Activated CD8-positive, alpha-beta memory T cell treated with anti-CD3 and anti-CD28 coated beads for 1 hour (primary cell): Measurements from ENCODE around the gene ZNF335.
"Not testable (repeated sequence)": the region's sequence is repeated elsewhere in the genome, so short reads cannot be mapped to it uniquely, and the experiment has no call there.

Source experiments
- DNase-seq, 2 donors: peaks; one replicate each; pipeline ENCODE4 v3.0.0-alpha.2; 2020; ENCODE audit warnings: low read depth in 1 of 2; ENCODE audit errors: extremely low read depth in 1 of 2

ZNF335 gene

GRCh38 chr20:46004187-46004586 is 32.2 kb upstream of the ZNF335 start:
- DNase-seq: no peak

GRCh38 chr20:46002008-46002407 is 30.0 kb upstream of the ZNF335 start:
- DNase-seq: no peak

- DNase-seq: no peak
Observed at GRCh38 chr20:46001498-46001897, 29.5 kb upstream of the ZNF335 start.

- DNase-seq: no peak
Observed at GRCh38 chr20:46000262-46000996, 28.4 kb upstream of the ZNF335 start.

GRCh38 chr20:45999557-46000261 is 27.7 kb upstream of the ZNF335 start:
- no peak for DNase-seq

GRCh38 chr20:45998761-45999160 is 26.8 kb upstream of the ZNF335 start:
- DNase-seq: no peak

GRCh38 chr20:45998337-45998736 is 26.3 kb upstream of the ZNF335 start:
- DNase-seq: no peak

GRCh38 chr20:45997187-45997586 is 25.2 kb upstream of the ZNF335 start:
- no peak for DNase-seq

- DNase-seq: not testable (repeated sequence)
Observed at GRCh38 chr20:45995495-45996097, 23.6 kb upstream of the ZNF335 start.

- no peak for DNase-seq
Observed at GRCh38 chr20:45994761-45995493, 22.9 kb upstream of the ZNF335 start.

GRCh38 chr20:45993197-45993951 is 21.4 kb upstream of the ZNF335 start:
- no peak for DNase-seq

- no peak for DNase-seq
Observed at GRCh38 chr20:45991616-45992015, 19.6 kb upstream of the ZNF335 start.

- not testable (repeated sequence) for DNase-seq
Observed at GRCh38 chr20:45988830-45989229, 16.8 kb upstream of the ZNF335 start.

GRCh38 chr20:45987108-45987780 is 15.2 kb upstream of the ZNF335 start:
- peak; percentile 46 to 70 for DNase-seq

GRCh38 chr20:45985573-45985972 is 13.6 kb upstream of the ZNF335 start:
- DNase-seq: no peak

- no peak for DNase-seq
Observed at GRCh38 chr20:45983279-45983743, 11.3 kb upstream of the ZNF335 start.

- no peak for DNase-seq
Observed at GRCh38 chr20:45981261-45981660, 9.3 kb upstream of the ZNF335 start.

GRCh38 chr20:45976086-45976485 is 4.1 kb upstream of the ZNF335 start:
- no peak for DNase-seq

- DNase-seq: no peak
Observed at GRCh38 chr20:45975686-45976085, 3.7 kb upstream of the ZNF335 start.
